K562 (cell line): ENCODE data around the gene REM2. TPM values are rescaled to one million over a fixed set of nuclear protein-coding genes. Genes with fewer than 3 reads are reported as not detected.

Source experiments
- BDP1 ChIP-seq: IDR thresholded peaks from 3 replicates; pipeline ENCODE4 v1.6.1; 2011; ENCODE audit not compliant: insufficient read length, insufficient read depth
- CHD1 ChIP-seq: fragments of 200-600 bp; sonication (generic); IDR thresholded peaks from one replicate; pipeline ENCODE4 v1.6.1; 2012; ENCODE audit warnings: mild to moderate bottlenecking, moderate library complexity, low read length, inconsistent platforms
- CREB3L1 ChIP-seq: fragments of 450-650 bp; IDR thresholded peaks from 2 replicates; pipeline ENCODE4 v1.6.1; 2014; ENCODE audit warnings: low read depth, mild to moderate bottlenecking, moderate library complexity, borderline replicate concordance
- E2F6 ChIP-seq, 2 experiments: IDR thresholded peaks; 2 replicates each; pipeline ENCODE4 v1.6.1; 2011; ENCODE audit warnings: borderline replicate concordance in 1 of 2, control low read depth in 1 of 2, low read depth in 1 of 2, low read length in 1 of 2, mild to moderate bottlenecking in 1 of 2, mixed read lengths in 1 of 2, moderate library complexity in 1 of 2; ENCODE audit not compliant: insufficient read depth in 1 of 2, insufficient read length in 1 of 2, poor library complexity in 1 of 2, severe bottlenecking in 1 of 2; ENCODE audit errors: extremely low read depth in 1 of 2
- HNRNPK ChIP-seq: fragments of 200-400 bp; formaldehyde crosslinking; IDR thresholded peaks from one replicate; pipeline ENCODE4 v1.6.1; 2018; ENCODE audit warnings: mild to moderate bottlenecking, low read depth, low read length; ENCODE audit not compliant: poor library complexity, severe bottlenecking
- KLF6 ChIP-seq: fragments of 250-450 bp; sonication (Bioruptor Pico); IDR thresholded peaks from 2 replicates; pipeline ENCODE4 v1.4.0; 2020; ENCODE audit warnings: mild to moderate bottlenecking, moderate library complexity, borderline replicate concordance
- MTF1 ChIP-seq: fragments of 250-450 bp; sonication (Bioruptor Pico); IDR thresholded peaks from 2 replicates; pipeline ENCODE4 v1.9.0; 2021; ENCODE audit warnings: moderate library complexity, mild to moderate bottlenecking, inconsistent platforms, borderline replicate concordance
- NCOR1 ChIP-seq: fragments of 450-650 bp; IDR thresholded peaks from 2 replicates; pipeline ENCODE4 v1.6.1; 2016; ENCODE audit warnings: mild to moderate bottlenecking, moderate library complexity
- NEUROD1 ChIP-seq: fragments of 150-350 bp; IDR thresholded peaks from 2 replicates; pipeline ENCODE4 v1.6.1; 2014; ENCODE audit warnings: borderline replicate concordance, low read length, low read depth; ENCODE audit not compliant: partially characterized antibody
- PHF8 ChIP-seq: fragments of 200-600 bp; sonication (generic); IDR thresholded peaks from 2 replicates; pipeline ENCODE4 v1.6.1; 2012; ENCODE audit warnings: mixed run types, mild to moderate bottlenecking, inconsistent platforms, low read length, moderate library complexity, borderline replicate concordance
- POLR2H ChIP-seq: IDR thresholded peaks from 2 replicates; pipeline ENCODE4 v1.6.1; 2016; ENCODE audit warnings: missing genetic modification characterization, low read depth, mild to moderate bottlenecking, control low read depth, missing compliant biosample characterization, moderate library complexity
- ZBTB49 ChIP-seq: sonication (generic); formaldehyde crosslinking; IDR thresholded peaks from 2 replicates; pipeline ENCODE4 v1.8.0; 2022; ENCODE audit warnings: missing genetic modification reagents, mild to moderate bottlenecking, borderline replicate concordance
- ZNF124 ChIP-seq: sonication (generic); formaldehyde crosslinking; IDR thresholded peaks from 2 replicates; pipeline ENCODE4 v1.8.1; 2022; ENCODE audit warnings: missing genetic modification reagents
- ZNF551 ChIP-seq: fragments of 250-450 bp; sonication (Bioruptor Pico); IDR thresholded peaks from 2 replicates; pipeline ENCODE4 v1.5.0; 2021; ENCODE audit warnings: mild to moderate bottlenecking, moderate library complexity
- ZNF639 ChIP-seq, 2 experiments: fragments of 200-800 bp in 1 of 2; sonication (Bioruptor generic) in 1 of 2; sonication (generic) in 1 of 2; formaldehyde crosslinking in 1 of 2; IDR thresholded peaks in 1 of 2; conservative IDR thresholded peaks in 1 of 2; 2 replicates each; pipeline versions ENCODE4 v1.5.0 to v1.6.1; 2016 to 2020; ENCODE audit warnings: missing compliant biosample characterization in 1 of 2, missing genetic modification characterization in 1 of 2, missing genetic modification reagents in 1 of 2
- polyA plus RNA-seq, 8 experiments: library from polyadenylated mRNA; depleted of rRNA in 4 of 8; stranded (reverse) in 5 of 8; unstranded in 3 of 8; fragments of >200 nt; fragmentation: Nextera tagmentation in 2 of 8; fragmentation: Illumina TruSeq in 1 of 8; extraction: Ambion mirVana in 2 of 8; extraction: Trizol in 1 of 8; gene quantifications; 2 replicates each; pipeline versions ENCODE4 v1.2.1 to v1.2.3, GENCODE V29; 2011 to 2014; ENCODE audit warnings: inconsistent platforms in 1 of 8, missing spikeins in 1 of 8
- total RNA-seq, 7 experiments: library from RNA; depleted of rRNA in 6 of 7; stranded (reverse); fragments of >200 nt in 6 of 7; fragmentation: Illumina TruSeq in 2 of 7; extraction: Trizol in 2 of 7; gene quantifications; 2 replicates each; pipeline versions ENCODE4 v1.2.1 to v1.2.3, GENCODE V29; 2011 to 2021; ENCODE audit warnings: low replicate concordance in 1 of 7
- TF ChIP-seq, protein P1 (sequence below), 2 experiments: fragments of 150-350 bp in 1 of 2; IDR thresholded peaks; 2 replicates each; pipeline ENCODE4 v1.6.1; 2012 to 2016; ENCODE audit warnings: low read depth in 2 of 2, low read length in 2 of 2, mild to moderate bottlenecking in 1 of 2, moderate library complexity in 1 of 2

Gene REM2
- total and polyA plus RNA-seq, 9 of the 15 experiments (the other 6 are each of a cell fraction or from before 2014, with no cell fraction given), result 0.18 to 1.0 (median 0.38) TPM

GRCh38 chr14:22929961-22930364, 46.9 kb downstream of the REM2 start (continued):
- TF ChIP-seq ZNF639 (CRISPR knock-in tag; conservative IDR thresholded peaks at IDR 0.05 in 1 of 2, IDR thresholded peaks at IDR 0.05 in 1 of 2) (0 out of 4 replicates have a peak, but pooled peaks of 1 of the 2 experiments have one; percentile 11), MTF1 (CRISPR knock-in tag) (no peak), PHF8 (no peak), ZNF124 (CRISPR knock-in tag) (no peak), NCOR1 (no peak), ZBTB49 (no peak), POLR2H (tag) (0 out of 2 replicates have a peak, but pooled peaks have one; percentile 98), HNRNPK (no peak), ZNF551 (CRISPR knock-in tag) (no peak), CREB3L1 (no peak), CHD1 (no peak), E2F6 (IDR thresholded peaks at IDR 0.05; ENCODE audit: borderline replicate concordance in 1 of 2, extremely low read depth in 1 of 2, insufficient read depth in 1 of 2, insufficient read length in 1 of 2, low read depth in 1 of 2, low read length in 1 of 2, poor library complexity in 1 of 2, severe bottlenecking in 1 of 2) (no peak), KLF6 (CRISPR knock-in tag) (no peak), NEUROD1 (no peak), BDP1 (no peak)
- TF ChIP-seq, protein P1, sequence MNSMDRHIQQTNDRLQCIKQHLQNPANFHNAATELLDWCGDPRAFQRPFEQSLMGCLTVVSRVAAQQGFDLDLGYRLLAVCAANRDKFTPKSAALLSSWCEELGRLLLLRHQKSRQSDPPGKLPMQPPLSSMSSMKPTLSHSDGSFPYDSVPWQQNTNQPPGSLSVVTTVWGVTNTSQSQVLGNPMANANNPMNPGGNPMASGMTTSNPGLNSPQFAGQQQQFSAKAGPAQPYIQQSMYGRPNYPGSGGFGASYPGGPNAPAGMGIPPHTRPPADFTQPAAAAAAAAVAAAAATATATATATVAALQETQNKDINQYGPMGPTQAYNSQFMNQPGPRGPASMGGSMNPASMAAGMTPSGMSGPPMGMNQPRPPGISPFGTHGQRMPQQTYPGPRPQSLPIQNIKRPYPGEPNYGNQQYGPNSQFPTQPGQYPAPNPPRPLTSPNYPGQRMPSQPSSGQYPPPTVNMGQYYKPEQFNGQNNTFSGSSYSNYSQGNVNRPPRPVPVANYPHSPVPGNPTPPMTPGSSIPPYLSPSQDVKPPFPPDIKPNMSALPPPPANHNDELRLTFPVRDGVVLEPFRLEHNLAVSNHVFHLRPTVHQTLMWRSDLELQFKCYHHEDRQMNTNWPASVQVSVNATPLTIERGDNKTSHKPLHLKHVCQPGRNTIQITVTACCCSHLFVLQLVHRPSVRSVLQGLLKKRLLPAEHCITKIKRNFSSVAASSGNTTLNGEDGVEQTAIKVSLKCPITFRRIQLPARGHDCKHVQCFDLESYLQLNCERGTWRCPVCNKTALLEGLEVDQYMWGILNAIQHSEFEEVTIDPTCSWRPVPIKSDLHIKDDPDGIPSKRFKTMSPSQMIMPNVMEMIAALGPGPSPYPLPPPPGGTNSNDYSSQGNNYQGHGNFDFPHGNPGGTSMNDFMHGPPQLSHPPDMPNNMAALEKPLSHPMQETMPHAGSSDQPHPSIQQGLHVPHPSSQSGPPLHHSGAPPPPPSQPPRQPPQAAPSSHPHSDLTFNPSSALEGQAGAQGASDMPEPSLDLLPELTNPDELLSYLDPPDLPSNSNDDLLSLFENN (IDR thresholded peaks at IDR 0.05; ENCODE audit: low read depth in 2 of 2, low read length in 2 of 2), result no peak
